HG03064 (cell line): ENCODE measurements around the gene GRK1.
"Not testable (repeated sequence)": the region's sequence is repeated elsewhere in the genome, so short reads cannot be mapped to it uniquely, and the experiment has no call there.

Experiments
- ATAC-seq: cut with Tn5 transposase; IDR thresholded peaks from one replicate; pipeline ENCODE4 v1.9.1; 2021; ENCODE audit warnings: low read depth; ENCODE audit not compliant: unreplicated experiment

GRK1 gene

GRCh38 chr13:113666951-113667701 lies at the start of gene GRK1:
Gene GRK1 (plus strand): TSS chr13:113667219. CDS start chr13:113667387, 168 bp downstream.
- ATAC-seq: no peak

GRCh38 chr13:113617961-113618360 lies 49.1 kb upstream of the GRK1 start:
- no peak for ATAC-seq

- ATAC-seq: no peak
Observed at GRCh38 chr13:113618455-113618854, 48.6 kb upstream of the GRK1 start.

- ATAC-seq: no peak
Observed at GRCh38 chr13:113620036-113620796, 46.8 kb upstream of the GRK1 start.

- ATAC-seq: no peak
Observed at GRCh38 chr13:113621046-113621445, 46.0 kb upstream of the GRK1 start.

GRCh38 chr13:113621498-113621897 lies 45.5 kb upstream of the GRK1 start:
- ATAC-seq: not testable (repeated sequence)

- ATAC-seq: not testable (repeated sequence)
Observed at GRCh38 chr13:113621986-113622550, 45.0 kb upstream of the GRK1 start.

GRCh38 chr13:113622791-113623490 lies 44.1 kb upstream of the GRK1 start:
- ATAC-seq: no peak

- no peak for ATAC-seq
Observed at GRCh38 chr13:113623491-113624234, 43.4 kb upstream of the GRK1 start.

- no peak for ATAC-seq
Observed at GRCh38 chr13:113624235-113624587, 42.8 kb upstream of the GRK1 start.

GRCh38 chr13:113624640-113625304 lies 42.2 kb upstream of the GRK1 start:
- ATAC-seq: not testable (repeated sequence)

GRCh38 chr13:113625965-113626721 lies 40.9 kb upstream of the GRK1 start:
- no peak for ATAC-seq

GRCh38 chr13:113627136-113627535 lies 39.9 kb upstream of the GRK1 start:
- no peak for ATAC-seq

GRCh38 chr13:113628291-113629270 lies 38.4 kb upstream of the GRK1 start:
- no peak for ATAC-seq

GRCh38 chr13:113629866-113630265 lies 37.2 kb upstream of the GRK1 start:
- no peak for ATAC-seq

- ATAC-seq: no peak
Observed at GRCh38 chr13:113630296-113630695, 36.7 kb upstream of the GRK1 start.

GRCh38 chr13:113630804-113631203 lies 36.2 kb upstream of the GRK1 start:
- ATAC-seq: no peak
